ENCODE data around the gene GATAD2A.

GATAD2A gene

GRCh38 chr19:19491321-19492025, 86.0 kb downstream of the GATAD2A start:
- no peak for FAIRE-seq

DNA sequence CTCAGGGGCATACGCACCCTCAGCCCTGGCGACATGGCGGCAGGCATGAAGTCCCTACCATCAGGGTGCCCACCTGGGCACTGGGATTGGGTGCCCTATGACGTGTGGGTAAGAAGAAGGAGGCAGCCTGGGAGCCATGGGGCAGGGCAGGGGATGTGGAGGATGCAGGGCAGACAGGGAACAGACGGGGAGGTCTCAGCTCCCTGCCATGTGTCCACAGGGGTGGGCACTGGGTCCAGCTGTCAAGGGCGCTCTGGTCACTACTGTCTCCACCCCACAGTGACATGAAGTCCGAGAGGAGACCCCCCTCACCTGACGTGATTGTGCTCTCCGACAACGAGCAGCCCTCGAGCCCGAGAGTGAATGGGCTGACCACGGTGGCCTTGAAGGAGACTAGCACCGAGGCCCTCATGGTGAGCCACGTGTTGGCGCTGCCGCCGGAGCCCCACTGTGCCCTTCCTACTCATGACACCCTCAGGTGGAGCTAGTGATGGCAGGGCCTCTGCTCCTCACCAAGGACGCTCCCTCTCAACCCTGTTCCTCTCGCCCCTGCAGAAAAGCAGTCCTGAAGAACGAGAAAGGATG, 86.6 kb downstream of the GATAD2A start:
- no peak for FAIRE-seq

DNA sequence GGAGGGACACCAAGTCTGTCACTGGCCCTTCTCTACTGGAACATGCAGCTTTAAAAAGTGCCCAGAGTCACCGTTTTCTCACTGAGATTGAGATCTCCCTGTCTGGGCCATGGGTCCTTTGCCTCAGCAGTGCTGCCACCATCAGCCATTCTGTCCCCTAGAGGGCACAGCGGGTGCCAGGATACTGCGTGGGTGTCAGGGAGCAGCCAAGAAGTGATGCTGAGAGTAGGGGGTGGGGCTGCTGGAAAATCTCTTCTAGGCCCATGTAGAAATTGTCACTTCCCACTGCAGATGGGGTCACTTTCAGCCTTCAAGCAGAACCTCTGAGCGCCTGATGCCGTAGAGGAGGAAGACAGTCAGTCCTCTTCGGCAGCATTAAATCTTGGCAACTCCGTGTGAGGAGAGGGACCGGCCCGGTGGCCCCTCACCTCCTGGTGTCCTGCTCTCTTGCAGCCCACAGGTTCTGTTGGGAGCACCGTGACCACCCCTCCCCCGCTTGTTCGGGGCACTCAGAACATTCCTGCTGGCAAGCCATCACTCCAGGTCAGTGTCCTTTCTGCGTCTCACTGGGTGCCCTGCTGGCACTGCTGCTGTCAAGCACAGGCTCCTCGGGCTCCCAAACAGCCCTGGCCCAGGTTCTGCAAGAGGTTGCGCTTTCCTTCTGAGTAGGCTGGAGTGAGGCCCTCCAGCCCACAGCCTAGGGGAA, 88.5 kb downstream of the GATAD2A start:
- FAIRE-seq, result no peak

DNA sequence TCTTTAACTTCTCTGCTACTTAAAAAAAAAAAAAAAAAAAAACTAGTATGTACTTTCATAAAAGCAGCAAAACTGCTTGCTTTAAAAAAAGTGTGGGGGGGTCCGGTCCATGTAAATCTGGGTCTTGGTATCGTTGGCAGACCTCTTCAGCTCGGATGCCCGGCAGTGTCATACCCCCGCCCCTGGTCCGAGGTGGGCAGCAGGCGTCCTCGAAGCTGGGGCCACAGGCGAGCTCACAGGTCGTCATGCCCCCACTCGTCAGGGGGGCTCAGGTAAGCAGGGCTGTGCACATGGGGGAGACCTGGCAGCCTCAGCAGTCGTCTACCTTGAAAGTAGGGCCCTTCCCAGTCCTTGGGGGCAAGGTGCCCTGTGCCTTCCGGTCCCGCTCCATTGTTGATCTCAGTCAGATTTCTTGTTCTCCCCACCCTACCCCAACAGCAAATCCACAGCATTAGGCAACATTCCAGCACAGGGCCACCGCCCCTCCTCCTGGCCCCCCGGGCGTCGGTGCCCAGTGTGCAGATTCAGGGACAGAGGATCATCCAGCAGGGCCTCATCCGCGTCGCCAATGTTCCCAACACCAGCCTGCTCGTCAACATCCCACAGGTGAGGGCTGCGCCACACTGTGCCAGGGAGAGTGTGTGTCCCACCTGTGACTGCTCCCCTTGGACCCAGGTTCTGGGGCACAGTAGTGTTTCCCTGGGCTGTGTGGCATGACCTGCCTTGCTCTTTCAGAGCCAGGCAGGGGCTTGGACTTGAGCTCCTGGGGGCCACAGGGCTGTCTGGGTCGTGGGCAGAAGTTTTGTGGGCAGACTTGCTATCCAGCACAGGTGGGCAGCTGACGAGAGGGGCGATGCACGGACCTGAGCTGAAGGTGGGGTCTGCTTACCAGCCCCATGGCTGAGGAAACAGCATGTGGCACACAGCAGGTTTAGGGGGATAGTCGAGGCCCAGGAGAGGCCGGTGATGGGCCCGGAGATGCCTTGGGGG, 90.4 kb downstream of the GATAD2A start:
- no peak for FAIRE-seq

GRCh38 chr19:19498255-19498991, 92.9 kb downstream of the GATAD2A start:
- no peak for FAIRE-seq

- FAIRE-seq, result no peak
Observed at GRCh38 chr19:19499272-19499995, 94.0 kb downstream of the GATAD2A start.

DNA sequence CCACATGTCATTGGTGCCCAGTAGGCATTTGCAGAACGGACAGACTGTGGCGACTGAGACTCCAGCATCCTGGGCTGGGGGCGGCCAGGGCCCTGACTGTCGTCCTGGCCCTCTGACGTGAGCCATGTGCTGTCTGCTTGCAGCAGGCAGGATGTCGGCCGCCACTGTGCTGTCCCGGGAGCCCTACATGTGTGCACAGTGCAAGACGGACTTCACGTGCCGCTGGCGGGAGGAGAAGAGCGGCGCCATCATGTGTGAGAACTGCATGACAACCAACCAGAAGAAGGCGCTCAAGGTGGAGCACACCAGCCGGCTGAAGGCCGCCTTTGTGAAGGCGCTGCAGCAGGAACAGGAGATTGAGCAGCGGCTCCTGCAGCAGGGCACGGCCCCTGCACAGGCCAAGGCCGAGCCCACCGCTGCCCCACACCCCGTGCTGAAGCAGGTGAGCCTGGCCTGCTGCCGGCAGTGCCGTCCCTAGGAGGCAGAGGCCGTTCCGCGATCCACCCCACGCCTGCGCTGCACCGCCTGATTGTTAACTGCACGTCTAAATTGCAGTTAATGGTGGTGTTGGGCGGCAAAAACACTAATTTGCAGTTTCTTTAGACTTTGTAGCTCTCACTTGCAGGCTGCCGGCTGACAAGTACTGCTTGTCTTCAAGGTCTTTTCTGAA, 95.6 kb downstream of the GATAD2A start:
- no peak for FAIRE-seq

- FAIRE-seq, result no peak
Observed at GRCh38 chr19:19501798-19502197, 96.3 kb downstream of the GATAD2A start.

DNA sequence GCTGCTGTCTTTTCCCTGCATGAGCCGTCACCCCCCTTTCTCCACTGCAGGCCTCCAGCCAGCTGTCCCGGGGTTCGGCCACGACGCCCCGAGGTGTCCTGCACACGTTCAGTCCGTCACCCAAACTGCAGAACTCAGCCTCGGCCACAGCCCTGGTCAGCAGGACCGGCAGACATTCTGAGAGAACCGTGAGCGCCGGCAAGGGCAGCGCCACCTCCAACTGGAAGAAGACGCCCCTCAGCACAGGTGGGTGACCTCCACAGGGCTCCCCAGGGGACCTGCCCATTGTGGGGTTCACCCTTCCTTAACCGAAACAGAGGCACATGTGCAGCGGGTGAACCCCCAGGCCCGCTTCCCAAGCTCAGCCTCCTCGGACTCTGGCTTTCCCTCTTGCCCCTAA, 96.8 kb downstream of the GATAD2A start:
- no peak for FAIRE-seq

- FAIRE-seq, result no peak
Observed at GRCh38 chr19:19502808-19503602, 97.5 kb downstream of the GATAD2A start.

GRCh38 chr19:19504754-19505668, 99.5 kb downstream of the GATAD2A start:
- FAIRE-seq, result no peak

DNA sequence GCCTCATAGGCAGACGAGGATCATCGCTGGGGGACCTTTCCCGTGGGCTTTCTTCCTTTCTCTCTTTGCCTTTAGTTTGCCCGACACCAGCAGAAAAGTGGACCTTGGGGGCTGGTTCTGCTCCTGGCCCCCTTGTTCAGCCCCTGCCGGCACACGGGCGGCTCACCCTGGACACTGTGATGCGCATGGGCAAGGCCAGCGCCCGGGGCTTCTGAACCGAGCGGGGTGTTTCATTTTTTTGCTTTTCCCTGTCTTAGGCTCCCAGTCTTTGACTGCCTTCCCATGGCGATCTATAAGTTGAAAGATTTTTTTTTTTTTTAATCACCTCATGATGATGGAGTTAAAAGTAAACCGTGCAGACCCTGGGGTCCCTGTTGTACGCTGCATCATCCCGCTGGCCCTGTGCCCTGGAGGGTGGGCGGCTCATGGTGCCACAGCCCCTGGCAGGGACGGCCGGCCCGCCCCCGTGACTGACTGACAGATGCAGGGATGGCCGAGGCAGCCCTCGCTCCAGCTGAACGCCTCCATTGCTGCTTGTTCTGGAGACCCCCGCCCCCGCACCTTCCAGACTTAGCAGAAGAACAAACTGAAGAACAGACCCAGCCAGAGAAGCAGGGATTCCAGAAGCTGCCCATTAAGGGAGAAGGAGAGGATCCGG, 100.3 kb downstream of the GATAD2A start:
- no peak for FAIRE-seq

GRCh38 chr19:19506592-19506991, 101.1 kb downstream of the GATAD2A start:
- FAIRE-seq, result no peak

DNA sequence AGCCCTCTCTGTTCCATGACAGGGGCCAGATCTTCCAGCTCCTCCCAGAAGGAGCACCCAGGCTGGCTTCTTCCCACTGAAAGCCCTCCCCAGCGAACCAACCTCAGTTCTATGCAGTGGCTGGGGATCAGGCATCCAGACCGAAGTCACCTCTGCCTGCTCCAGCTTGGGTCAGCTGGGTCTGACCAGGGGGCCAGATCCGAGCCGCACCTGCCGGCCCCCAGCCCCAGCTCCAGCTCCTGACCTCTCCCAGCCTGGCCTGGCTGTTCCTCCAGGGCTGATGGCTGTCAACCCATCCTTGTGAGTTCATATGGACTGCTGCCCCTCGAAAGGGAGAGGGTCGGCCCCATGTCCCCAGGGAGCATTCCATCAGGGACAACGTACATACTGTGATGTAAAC, 101.9 kb downstream of the GATAD2A start:
- FAIRE-seq, result no peak

- FAIRE-seq, result no peak
Observed at GRCh38 chr19:19508217-19508616, 102.7 kb downstream of the GATAD2A start.

DNA sequence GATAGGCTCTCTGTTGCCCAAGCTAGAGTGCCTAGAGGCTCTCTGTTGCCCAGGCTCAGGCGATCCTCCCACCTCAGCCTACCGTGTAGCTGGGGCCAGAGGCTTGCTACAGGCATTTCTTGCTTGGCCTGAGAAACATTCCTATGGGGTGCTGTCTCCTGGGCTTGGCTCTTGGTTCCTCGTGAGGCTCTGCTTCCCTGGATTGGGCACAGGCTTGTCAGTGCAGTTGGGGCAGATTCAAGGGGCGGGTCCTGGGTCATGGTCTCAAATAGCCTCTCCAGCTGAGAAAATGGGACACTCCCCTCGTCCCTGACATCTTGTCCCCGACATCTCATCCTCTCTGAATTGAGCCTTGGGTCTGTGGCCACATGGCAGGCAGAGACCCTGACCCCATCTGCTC, 105.0 kb downstream of the GATAD2A start:
- no peak for FAIRE-seq

- FAIRE-seq, result no peak
Observed at GRCh38 chr19:19513682-19514081, 108.2 kb downstream of the GATAD2A start.

DNA sequence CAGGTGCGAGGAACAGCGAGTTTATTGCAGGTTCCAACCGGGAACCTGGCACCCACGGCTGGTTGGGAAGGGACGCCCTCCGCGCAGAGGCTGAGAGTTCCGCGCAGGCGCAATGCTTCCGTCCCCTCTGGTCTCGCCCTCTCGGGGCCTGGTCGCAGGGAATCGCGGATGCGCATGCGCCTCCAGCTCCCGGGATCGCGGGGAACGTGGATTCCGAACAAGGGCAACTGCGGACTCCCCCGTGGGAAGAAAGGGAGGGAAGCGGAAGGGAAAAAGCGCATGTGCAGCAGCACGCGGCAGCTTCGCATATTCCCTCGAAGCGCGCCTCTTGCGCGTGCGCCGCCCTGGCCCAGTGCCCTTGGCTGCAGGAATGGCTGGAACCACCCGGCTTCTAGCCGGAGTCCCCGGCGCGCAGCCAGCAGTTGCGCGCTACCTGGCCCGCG, 108.8 kb downstream of the GATAD2A start:
- FAIRE-seq, result no peak

Measured in G401.6 (cell line).